Islet of Langerhans (tissue), 1 donor: ENCODE data around the gene LPCAT2.
"Not testable (repeated sequence)": the region's sequence is repeated elsewhere in the genome, so short reads cannot be mapped to it uniquely, and the experiment has no call there.

Source experiments
- FAIRE-seq: peaks from one replicate; lab custom pipeline; 2011; peaks lifted over from hg19 to GRCh38; lab: Jason Lieb, UNC

LPCAT2 gene

GRCh38 chr16:55613613-55614335 lies 104.9 kb downstream of the LPCAT2 start:
- FAIRE-seq: no peak

DNA sequence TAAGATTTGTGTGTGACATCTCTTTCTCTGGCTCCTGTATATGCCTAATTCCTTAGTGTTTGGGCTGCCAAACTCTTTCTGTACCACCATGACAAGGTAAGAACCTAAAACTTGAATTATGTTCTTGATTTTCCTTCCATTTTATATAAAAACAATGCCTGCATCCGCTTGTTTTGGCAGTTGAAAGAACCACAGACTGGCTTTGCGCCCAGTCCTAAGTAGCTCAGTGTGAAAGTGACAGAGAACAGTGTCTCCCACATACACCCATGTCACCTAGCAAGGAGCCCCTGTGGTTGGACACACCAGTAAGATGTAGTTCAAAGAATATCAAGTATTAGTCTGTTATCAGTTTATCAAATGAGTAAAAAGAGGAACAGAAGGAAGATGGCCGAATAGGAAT lies 106.2 kb downstream of the LPCAT2 start:
- no peak for FAIRE-seq

- FAIRE-seq: not testable (repeated sequence)
These were observed 106.8 kb downstream of the LPCAT2 start for GRCh38 chr16:55615670-55616069.

GRCh38 chr16:55621771-55622170 lies 112.9 kb downstream of the LPCAT2 start:
- peak; percentile 17 for FAIRE-seq

DNA sequence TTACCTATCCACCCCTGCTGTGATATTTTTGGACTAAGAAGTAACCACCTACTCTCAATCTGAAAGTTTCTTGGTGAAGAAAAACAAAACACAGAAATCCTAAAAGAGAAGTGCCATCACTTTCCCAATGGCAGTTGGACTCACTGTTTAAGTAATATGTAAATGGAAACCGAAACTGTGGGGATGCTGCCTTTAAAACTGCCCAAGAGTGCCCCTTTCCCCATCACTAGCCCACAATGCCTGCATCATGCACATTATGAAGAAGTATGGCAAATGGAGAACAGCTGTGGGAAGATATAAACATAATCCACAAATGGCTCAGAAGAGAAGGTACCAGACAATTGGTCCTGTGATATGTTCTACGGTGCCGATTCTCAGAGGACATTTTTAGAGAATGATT lies 113.4 kb downstream of the LPCAT2 start:
- no peak for FAIRE-seq

DNA sequence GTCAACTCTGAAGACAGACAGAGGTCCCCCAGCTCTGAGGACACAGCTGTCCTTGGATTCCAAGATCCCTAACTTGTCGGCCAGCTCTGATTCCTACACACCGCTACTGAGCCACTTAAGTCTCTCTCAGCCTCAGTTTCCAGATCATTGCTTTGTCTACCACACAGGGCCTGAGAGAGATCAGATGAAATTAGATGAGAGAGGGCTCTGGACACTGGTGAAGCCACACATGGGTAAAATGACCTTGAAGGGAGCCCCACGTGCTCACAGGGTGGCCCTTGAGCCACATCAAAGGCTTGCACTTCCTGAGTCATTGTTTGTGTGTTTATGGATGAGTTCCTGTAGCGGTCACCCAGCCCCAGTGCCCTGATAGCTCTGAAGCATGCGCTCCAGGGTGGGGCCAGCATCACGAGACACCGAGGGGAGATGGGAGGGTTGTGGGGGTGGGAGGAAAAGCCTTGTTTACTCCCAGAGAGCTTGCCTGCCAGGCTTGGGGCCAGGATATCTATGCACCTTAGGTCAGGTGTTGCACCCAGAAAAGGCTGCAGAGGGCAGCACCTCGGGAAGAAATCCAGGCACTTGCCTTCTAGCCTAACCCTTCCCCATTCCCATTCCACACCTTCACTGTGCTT lies 114.2 kb downstream of the LPCAT2 start:
- FAIRE-seq: no peak

DNA sequence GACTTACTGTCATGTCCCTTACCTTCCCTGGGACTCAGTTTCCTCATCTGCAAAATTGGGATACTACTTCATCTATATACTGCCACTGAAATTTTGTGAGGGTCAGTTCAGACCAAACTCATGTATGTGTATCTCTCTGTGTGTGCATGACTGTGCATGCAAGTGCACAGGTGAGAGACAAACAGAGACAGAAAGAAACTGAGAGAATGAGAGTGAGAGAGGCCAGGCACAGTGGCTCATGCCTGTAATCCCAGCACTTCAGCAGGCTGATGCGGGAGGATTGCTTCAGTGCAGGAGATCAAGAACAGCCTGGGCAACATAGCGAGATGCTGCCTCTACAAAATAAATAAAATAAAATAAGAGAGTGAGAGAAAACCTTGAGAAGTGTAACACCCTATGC lies 114.8 kb downstream of the LPCAT2 start:
- no peak for FAIRE-seq

DNA sequence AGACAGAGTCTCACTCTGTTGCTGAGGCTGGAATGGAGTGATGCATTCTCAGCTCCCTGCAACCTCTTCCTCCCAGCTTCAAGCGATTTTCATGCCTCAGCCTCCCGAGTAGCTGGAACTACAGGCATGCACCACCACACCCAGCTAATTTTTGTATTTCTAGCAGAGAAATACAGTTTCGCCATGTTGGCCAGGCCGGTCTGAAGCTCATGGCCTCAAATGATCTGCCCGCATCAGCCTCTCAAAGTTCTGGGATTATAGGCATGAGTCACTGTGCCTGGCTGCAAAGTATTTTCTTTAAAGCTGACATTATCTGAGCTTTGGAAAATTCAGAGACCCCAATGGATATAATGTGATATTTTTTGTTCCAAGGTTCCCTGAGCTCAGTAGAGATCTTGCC lies 115.8 kb downstream of the LPCAT2 start:
- no peak for FAIRE-seq

- no peak for FAIRE-seq
These were observed 117.0 kb downstream of the LPCAT2 start for GRCh38 chr16:55625843-55626242.

DNA sequence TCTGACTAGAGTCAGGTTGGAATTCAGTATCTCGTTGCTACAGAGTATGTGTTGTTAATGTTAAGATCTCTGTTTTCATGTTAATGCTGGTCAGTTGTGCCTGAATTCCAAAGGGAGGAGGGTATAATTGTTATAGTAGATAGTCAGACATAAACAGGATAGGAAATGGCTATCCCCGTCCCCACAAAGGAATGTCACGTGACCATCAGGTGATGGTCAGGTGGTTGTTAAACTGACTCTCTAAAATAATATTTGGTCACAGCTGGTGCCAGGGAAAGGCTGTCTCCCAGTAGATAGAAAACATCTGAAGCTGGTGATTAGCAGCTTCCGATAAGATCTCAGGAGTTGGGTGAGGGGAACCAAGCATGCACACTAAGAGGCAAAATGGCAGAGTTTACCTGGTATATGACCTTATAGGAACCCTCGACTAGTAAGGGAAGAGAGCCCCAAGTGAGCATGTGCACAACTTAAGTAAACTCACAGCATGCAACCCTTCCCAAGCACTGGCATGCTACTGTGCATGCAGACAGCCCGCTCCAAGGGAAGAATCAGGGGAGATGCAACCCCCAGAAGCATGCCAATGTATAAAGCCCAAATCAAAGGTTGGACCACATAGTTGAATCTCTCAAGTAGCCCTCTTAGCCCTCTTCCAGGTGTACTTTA lies 119.6 kb downstream of the LPCAT2 start:
- no peak for FAIRE-seq

DNA sequence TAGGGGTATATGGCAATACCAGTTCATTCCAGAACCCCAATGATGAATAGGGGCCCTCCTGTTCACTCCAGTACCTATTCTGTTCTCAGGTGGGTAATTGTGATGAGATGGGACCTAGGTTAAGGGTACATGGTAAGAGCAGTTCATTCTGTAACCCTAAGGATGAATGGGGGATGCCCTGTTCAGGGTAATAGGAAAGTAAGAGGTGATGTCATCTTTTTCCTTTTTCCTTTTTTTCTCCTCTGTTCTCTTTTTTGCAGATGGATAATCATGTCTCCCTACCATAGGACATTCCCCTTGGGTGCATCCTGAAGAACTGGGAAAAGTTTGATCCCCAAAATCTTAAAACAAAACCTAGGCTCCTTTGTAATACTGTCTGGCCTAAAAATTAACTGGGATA lies 121.9 kb downstream of the LPCAT2 start:
- FAIRE-seq: no peak

DNA sequence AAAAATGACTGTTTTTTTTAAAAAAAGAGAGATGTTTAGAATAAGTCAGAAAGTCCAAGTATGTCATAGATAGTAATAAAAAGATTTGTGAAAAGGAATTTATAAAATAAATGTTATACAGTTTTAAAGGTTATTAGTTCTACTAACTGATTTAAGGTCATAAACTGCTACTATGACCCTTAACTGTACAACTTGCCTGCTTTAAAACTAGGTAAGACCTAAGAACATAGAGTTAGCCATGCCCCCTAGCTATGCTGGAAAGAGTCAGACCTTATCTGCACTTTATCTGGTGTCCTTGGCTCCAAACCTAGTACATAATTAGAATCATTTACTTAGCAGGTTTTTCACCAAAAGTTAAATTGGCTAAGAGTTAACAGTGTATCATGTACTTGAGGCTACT lies 123.4 kb downstream of the LPCAT2 start:
- peak; percentile 49 for FAIRE-seq

DNA sequence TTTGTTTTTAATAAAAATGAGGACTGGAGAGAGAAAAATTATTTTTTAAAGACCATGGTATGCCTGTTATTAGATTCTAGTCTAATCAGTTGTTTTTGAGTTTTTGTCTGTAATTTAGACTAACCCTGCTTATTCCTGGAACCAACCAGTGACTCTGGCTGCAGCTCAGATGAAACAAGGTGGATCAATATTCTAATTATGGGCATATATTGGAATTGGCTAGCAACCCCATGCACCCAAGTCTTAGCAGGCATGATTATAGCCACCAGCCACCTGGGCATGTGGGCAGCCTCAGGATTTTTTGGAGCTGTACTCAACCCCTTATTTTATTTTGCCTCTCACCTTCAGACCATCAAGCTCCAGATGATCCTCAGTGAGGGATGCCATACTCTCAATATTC lies 125.3 kb downstream of the LPCAT2 start:
- FAIRE-seq: no peak
